Hepatocyte (in vitro differentiated cells): ENCODE results near the gene CPED1. TPM values are rescaled to one million over a fixed set of nuclear protein-coding genes. Genes with fewer than 3 reads are reported as not detected.

Experiments used
- DNase-seq: peaks from one replicate; pipeline ENCODE4 v3.0.0-alpha.2; 2016; ENCODE audit warnings: low spot score
- H2AFZ ChIP-seq: fragments of 200-600 bp; sonication (generic); 2 replicates; pipeline ENCODE4 v1.6.0; 2016; ENCODE audit warnings: antibody characterized with exemption, mild to moderate bottlenecking
- H3K27ac ChIP-seq: fragments of 200-600 bp; sonication (generic); 2 replicates; pipeline ENCODE4 v1.5.1; 2016; ENCODE audit warnings: mild to moderate bottlenecking
- H3K27me3 ChIP-seq: fragments of 200-600 bp; sonication (generic); 2 replicates; pipeline ENCODE4 v1.6.1; 2016
- H3K36me3 ChIP-seq: fragments of 200-600 bp; sonication (generic); replicated peaks from 2 replicates; pipeline ENCODE4 v1.5.1; 2016; ENCODE audit warnings: low read depth; ENCODE audit not compliant: insufficient read depth
- H3K4me1 ChIP-seq: fragments of 200-600 bp; sonication (generic); 2 replicates; pipeline ENCODE4 v1.5.1; 2016; ENCODE audit warnings: mild to moderate bottlenecking, moderate library complexity; ENCODE audit not compliant: insufficient read depth
- H3K4me2 ChIP-seq: fragments of 200-600 bp; sonication (generic); 2 replicates; pipeline ENCODE4 v1.6.0; 2016
- H3K4me3 ChIP-seq: fragments of 200-600 bp; sonication (generic); 2 replicates; pipeline ENCODE4 v1.5.1; 2016; ENCODE audit warnings: mild to moderate bottlenecking
- H3K79me2 ChIP-seq: fragments of 200-600 bp; sonication (generic); 2 replicates; pipeline ENCODE4 v1.6.0; 2017; ENCODE audit warnings: mild to moderate bottlenecking
- H3K9me2 ChIP-seq: fragments of 200-600 bp; sonication (generic); replicated peaks from 2 replicates; pipeline ENCODE4 v1.6.0; 2017; ENCODE audit warnings: mild to moderate bottlenecking; ENCODE audit not compliant: insufficient read depth
- H3K9me3 ChIP-seq: fragments of 200-600 bp; sonication (generic); 2 replicates; pipeline ENCODE4 v1.5.1; 2016; ENCODE audit warnings: low read depth, mild to moderate bottlenecking
- H4K20me1 ChIP-seq: fragments of 200-600 bp; sonication (generic); 2 replicates; pipeline ENCODE4 v1.6.0; 2016; ENCODE audit warnings: mild to moderate bottlenecking; ENCODE audit not compliant: insufficient read depth, poor library complexity, severe bottlenecking
- EZH2 ChIP-seq: fragments of 200-600 bp; sonication (generic); IDR thresholded peaks from 2 replicates; pipeline ENCODE4 v1.6.1; 2016; ENCODE audit warnings: antibody characterized with exemption, mild to moderate bottlenecking, borderline replicate concordance
- EZH2phosphoT487 ChIP-seq: fragments of 200-600 bp; sonication (generic); IDR thresholded peaks from one replicate; pipeline ENCODE4 v1.6.1; 2018; ENCODE audit warnings: antibody characterized with exemption, mild to moderate bottlenecking, low read depth, moderate library complexity; ENCODE audit not compliant: unreplicated experiment, severe bottlenecking
- WGBS: methylation state at CpG from one replicate; pipeline ENCODE4 v1.1.6; 2016; ENCODE audit warnings: low lambda C conversion rate; ENCODE audit errors: missing lambda C conversion rate; 5-methylcytosine and 5-hydroxymethylcytosine counted together
- polyA plus RNA-seq: library from polyadenylated mRNA; unstranded; fragments of >200 nt; fragmentation: Nextera tagmentation; extraction: Ambion mirVana; gene quantifications from 2 replicates; pipeline ENCODE4 v1.2.1, GENCODE V29; 2016
- total RNA-seq: library from RNA; depleted of rRNA; stranded (reverse); fragments of >200 nt; gene quantifications from 2 replicates; pipeline ENCODE4 v1.2.3, GENCODE V29; 2014
- TF ChIP-seq, protein P1 (sequence below): fragments of 200-600 bp; sonication (generic); IDR thresholded peaks from 2 replicates; pipeline ENCODE4 v1.5.1; 2016; ENCODE audit warnings: antibody characterized with exemption, mild to moderate bottlenecking; ENCODE audit not compliant: poor library complexity

CPED1 gene
- total and polyA plus RNA-seq, 2 experiments from 2014 or later, result 10.1 to 30.5 TPM

GRCh38 chr7:121005996-121006584 lies 17.6 kb downstream of the CPED1 start:
- Histone ChIP-seq H3K4me2 (peak overlapping the region; percentile 64), H3K27ac (peak overlapping the region; percentile 74), H3K9me2 (no peaks in the 10 kb centered on the region), H3K4me1 (peaks cover 19% of the 10 kb centered on the region), H3K9me3 (no peaks in the 10 kb centered on the region), H2AFZ (no peak overlapping the region), H3K4me3 (no peak overlapping the region), H3K36me3 (no peaks in the 10 kb centered on the region), H3K79me2 (peaks cover 38% of the 10 kb centered on the region), H4K20me1 (no peaks in the 10 kb centered on the region), H3K27me3 (no peaks in the 10 kb centered on the region)
- TF ChIP-seq EZH2phosphoT487, result no peak
- TF ChIP-seq, protein P1, sequence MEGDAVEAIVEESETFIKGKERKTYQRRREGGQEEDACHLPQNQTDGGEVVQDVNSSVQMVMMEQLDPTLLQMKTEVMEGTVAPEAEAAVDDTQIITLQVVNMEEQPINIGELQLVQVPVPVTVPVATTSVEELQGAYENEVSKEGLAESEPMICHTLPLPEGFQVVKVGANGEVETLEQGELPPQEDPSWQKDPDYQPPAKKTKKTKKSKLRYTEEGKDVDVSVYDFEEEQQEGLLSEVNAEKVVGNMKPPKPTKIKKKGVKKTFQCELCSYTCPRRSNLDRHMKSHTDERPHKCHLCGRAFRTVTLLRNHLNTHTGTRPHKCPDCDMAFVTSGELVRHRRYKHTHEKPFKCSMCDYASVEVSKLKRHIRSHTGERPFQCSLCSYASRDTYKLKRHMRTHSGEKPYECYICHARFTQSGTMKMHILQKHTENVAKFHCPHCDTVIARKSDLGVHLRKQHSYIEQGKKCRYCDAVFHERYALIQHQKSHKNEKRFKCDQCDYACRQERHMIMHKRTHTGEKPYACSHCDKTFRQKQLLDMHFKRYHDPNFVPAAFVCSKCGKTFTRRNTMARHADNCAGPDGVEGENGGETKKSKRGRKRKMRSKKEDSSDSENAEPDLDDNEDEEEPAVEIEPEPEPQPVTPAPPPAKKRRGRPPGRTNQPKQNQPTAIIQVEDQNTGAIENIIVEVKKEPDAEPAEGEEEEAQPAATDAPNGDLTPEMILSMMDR, result no peak
- TF ChIP-seq EZH2, result no peak
- 66% methylated on average over 4 of the region's 4 CpGs for WGBS
- no peak for DNase-seq

DNA sequence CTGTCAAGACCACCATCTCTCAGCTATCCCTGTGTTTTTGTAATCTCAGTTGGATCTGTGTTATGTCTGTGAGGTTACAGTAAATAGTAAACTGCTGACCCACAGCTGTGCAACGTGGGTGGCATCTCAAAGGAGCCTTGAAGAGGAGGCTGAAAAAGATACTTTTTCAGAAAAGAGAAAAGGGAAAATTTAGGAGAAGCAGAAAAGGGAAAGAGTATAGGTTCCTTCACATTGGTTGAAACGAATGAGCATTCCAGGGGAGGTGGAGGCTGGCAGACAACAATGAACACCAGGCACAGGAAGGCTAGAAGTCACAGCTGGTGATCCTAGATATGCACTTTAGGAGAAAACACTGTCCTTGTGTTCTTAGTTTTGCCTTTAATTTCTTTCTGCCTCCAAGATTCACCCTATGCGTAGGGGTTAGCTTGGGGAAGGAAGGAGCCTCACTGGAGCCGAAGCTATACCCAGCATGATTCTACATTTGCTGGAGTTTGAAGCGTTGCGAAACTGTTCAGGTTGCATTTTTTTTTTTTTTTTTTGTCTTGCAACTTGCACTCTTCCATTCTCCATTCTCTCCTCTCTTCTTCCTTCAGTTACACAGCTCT lies 18.3 kb downstream of the CPED1 start:
- Histone ChIP-seq H3K4me3 (no peak overlapping the region), H3K27me3 (no peaks in the 10 kb centered on the region), H3K9me2 (no peaks in the 10 kb centered on the region), H3K36me3 (no peaks in the 10 kb centered on the region), H2AFZ (no peak overlapping the region), H3K9me3 (no peaks in the 10 kb centered on the region), H3K4me1 (peaks cover 19% of the 10 kb centered on the region), H3K79me2 (peaks cover 37% of the 10 kb centered on the region), H4K20me1 (no peaks in the 10 kb centered on the region), H3K4me2 (peak overlapping the region; percentile 64), H3K27ac (peak overlapping the region; percentile 74)
- TF ChIP-seq EZH2phosphoT487 (no peak), EZH2 (no peak)
- TF ChIP-seq, protein P1, result no peak
- WGBS, result 56% methylated on average over 6 of the region's 6 CpGs
- no peak for DNase-seq

- no peak overlapping the region for H2AFZ ChIP-seq
- no peak for DNase-seq
- TF ChIP-seq EZH2phosphoT487, result no peak
- no peak for TF ChIP-seq EZH2
- TF ChIP-seq, protein P1, result no peak
- H3K4me2 ChIP-seq, result no peak overlapping the region
- WGBS, result 60% methylated on average over 2 of the region's 2 CpGs
- no peaks in the 10 kb centered on the region for H3K36me3 ChIP-seq
- H3K9me3 ChIP-seq, result no peaks in the 10 kb centered on the region
- H4K20me1 ChIP-seq, result no peaks in the 10 kb centered on the region
- no peaks in the 10 kb centered on the region for H3K9me2 ChIP-seq
- H3K4me3 ChIP-seq, result no peak overlapping the region
- peaks cover 19% of the 10 kb centered on the region for H3K4me1 ChIP-seq
- no peak overlapping the region for H3K27ac ChIP-seq
- H3K79me2 ChIP-seq, result peaks cover 37% of the 10 kb centered on the region
- no peaks in the 10 kb centered on the region for H3K27me3 ChIP-seq
Measured at GRCh38 chr7:121008816-121009215, 20.3 kb downstream of the CPED1 start.
